GM08714 (cell line): ENCODE data around the gene POFUT2.

Experiments
- H3K4me3 ChIP-seq: fragments of 200-500 bp; sonication (Bioruptor generic); 2 replicates; pipeline ENCODE4 v1.5.1; 2014; ENCODE audit warnings: mild to moderate bottlenecking, low read length, inconsistent platforms
- ZNF274 ChIP-seq: IDR thresholded peaks from 2 replicates; pipeline ENCODE4 v1.6.1; 2012; ENCODE audit warnings: mild to moderate bottlenecking, low read depth, low read length

Gene POFUT2

GRCh38 chr21:45329261-45330074 is 41.8 kb upstream of the POFUT2 start:
- TF ChIP-seq ZNF274: no peak
- no peak overlapping the region for H3K4me3 ChIP-seq

DNA sequence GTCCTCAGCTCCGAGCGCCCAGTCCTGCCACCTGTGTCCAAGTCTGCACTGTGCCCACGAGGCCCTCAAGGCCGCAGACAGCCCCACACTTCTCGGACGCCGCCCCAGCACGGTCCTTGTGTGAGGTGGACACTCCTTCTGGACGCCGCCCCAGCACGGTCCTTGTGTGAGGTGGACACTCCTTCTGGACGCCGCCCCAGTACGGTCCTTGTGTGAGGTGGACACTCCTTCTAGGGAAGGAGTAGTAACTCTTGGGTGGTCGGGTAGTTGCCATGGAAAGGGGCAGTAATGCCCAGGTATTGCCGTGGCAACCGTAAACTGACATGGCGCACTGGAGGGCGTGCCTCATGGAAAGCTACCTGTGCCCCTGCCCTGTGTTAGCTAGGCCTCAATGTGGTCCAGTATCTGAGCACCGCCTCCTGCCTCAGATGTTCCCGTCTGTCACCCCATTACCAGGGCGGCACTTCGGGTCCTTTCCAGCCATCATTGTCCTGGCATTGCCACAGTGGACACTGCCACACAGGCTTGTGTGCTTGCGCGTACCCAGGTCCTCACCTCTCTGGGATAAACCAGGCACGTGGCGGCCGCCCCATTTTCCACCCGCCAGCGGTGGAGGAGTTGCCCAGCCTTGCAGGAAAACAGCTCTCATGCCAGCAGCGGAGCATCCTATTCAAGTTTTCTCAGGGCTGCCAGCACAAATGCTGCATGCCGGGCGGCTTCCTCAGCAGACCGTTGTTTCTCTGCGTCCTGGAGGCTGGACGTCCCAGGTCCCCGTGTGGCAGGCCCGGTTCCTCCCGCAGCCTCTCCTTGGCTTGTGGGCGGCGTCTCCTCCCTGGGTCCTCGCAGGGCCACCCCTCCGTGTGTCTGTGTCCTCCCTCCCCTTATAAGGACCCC is 40.8 kb upstream of the POFUT2 start:
- H3K4me3 ChIP-seq: no peak overlapping the region
- no peak for TF ChIP-seq ZNF274

DNA sequence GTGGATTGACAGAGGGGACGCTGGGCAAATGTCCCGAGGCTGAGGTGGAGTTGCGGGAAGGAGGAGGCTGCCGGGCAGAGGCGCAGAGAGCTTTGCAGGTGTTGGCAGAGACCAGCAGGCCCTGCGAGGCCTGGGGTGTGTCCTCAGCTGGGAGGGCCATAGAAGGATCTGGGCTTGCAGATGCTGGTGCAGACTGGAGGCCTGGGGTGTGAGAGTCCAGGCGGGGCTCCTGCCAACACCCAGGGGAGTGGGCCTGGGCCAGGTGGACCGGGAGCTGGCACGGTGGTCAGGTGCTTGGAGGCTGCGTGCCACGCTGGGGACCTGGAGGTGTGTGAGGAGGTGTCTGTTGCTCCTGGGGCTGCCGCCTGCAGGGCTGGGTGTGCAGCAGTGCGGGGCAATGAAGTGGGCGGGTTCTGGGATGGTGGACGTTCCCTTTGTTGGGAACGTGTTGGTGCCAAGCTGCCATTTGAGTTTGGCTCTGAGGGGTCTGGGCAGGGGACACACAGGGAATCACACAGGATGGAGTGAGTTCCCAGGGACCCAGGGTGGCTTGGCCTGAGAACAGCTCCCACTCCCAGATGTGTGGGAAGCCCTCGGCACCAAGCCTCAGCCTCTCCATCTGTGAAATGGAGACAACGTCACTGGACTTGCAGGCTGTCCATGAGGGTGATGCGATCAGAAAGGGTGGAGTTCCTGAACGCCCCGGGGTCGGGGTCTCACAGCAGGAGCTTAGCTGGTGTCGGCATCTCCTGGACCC is 39.9 kb upstream of the POFUT2 start:
- TF ChIP-seq ZNF274: no peak
- H3K4me3 ChIP-seq: no peak overlapping the region

DNA sequence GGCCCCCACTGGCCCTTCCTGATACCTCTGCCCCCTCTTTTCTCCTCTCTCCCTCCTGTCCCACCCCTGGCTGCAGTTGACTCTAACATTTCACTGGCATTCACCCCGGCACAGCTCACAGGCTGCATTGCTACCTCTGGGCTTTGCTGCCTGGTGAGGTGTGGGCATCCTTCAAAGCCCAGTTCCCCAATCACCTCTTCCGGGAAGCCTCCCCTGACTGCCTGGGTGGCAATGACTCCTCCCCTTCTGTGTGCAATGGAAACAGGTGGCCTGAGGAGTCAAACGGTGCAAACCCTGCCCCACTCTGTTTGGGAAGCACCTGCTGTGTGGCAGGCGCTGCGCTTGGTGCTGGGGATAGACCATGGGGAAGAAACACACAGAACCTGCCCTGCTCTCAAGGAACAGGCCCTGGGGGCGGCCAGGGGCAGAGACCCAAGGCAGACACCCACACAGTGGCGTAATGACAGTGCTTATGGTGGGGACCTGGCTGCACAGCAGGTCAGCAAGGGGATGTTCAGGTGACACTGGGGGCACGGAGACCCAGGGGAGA is 39.3 kb upstream of the POFUT2 start:
- H3K4me3 ChIP-seq: no peak overlapping the region
- no peak for TF ChIP-seq ZNF274

DNA sequence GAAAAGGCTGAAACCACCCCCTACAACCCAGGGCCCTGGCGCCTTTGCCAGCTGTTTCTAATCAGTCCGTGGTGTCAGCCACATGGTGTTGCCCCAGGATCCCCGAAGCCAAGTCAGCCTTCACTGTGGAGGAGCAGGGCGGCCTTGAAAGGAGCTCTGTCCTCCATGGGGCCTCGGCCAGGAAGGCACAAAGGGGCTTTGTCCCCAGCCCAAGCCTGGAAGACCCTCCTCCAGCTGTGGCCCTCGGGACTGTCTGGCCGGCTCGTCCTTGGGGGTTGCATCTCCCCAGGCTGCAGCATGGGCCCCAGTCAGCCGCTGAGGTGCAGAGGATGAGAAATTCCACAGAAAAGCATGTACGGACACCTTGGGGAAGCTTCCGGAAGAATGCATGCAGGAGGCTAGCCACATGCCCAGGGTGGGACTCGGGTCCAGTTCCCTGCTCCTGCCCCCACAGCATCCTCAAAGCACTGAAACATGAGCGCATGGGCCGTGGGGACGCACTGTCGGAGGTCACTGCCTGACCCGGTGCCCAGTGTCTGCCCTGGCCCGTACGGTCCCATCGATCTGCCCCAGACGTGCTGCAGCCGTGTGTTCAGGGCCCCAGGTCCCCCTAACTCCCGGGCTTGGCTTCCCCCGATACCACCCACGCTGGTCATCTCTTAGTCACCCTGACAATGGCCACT is 38.6 kb upstream of the POFUT2 start:
- TF ChIP-seq ZNF274: no peak
- H3K4me3 ChIP-seq: no peak overlapping the region

DNA sequence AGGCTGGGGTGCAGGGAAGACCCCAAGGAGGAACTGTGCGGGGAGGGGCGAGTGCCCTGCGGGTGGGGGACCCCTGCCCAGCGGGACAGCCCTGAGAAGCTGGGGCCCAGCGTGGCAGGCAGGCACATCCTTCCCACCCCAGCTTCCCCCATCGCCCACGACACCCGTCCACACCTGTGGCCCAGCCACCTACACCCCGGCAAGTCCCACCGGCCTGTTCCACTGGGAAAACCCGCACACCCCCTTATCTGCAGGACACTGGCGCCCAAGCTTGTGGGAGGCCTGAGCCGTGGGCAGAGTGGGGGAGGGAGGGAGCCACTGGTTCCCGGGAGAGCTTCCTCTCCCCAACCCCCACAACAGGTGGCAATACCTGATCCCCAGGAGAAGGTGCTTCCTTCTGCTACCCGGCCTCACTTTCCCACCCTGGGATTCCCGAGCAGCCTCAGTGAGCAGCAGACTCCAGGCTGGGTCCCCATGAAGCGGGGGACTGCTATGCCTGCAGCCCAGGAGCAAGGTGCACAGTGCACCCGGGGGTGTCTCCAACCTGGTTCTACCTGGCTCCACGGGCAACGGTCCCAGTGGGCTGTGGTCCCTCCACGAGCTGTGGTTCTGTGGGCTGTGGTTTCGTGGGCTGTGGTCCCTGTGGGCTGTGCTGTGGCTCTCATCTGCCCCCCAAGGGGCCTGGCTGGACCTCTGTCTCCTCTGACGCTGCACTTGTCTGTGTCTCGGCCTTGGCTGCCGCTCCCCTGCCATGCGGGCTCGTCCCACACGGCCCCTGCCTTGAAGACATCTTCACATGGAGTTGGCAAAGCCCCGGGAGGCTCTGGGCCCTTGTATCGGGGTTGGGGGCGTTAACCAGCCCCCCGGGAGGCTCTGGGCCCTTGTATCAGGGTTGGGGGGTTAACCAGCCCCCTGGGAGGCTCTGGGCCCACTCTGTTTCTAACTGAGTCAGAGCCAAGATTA is 37.8 kb upstream of the POFUT2 start:
- H3K4me3 ChIP-seq: no peak overlapping the region
- TF ChIP-seq ZNF274: no peak

DNA sequence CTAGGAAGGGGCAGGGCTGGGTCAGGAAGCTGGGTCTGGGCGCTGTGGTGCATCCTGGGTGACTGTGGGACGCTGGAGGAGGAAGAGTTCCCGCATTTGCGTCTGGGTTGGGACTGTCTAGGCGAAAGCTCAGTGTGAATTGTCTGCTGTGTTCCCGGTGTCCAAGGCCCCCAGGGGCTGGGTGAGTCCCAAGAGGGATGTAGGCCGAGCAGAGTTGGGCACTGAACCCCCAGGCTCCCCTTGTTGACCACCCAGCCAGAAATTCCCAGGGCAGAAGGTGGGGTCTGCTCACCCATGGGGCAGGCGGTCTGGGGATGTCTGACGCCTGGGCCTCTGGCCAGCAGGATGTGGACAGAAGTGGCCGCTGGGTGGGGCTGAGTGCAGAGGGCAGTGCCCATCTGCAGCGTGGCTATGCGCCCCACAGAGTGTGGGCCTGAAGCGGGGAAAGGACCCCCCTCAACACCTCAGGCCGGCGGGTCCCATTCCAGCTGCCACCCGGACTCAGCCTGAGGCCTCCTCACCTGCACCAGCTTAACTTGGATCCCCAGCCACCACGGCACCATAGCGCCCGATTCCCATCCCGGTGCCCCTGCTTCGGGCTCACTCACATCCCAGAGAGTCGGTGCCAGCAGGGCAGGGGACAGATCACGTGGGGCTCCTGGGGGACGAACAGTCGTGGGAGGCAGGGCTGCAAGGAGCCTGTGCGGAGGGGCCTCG is 37.0 kb upstream of the POFUT2 start:
- TF ChIP-seq ZNF274: no peak
- no peak overlapping the region for H3K4me3 ChIP-seq

DNA sequence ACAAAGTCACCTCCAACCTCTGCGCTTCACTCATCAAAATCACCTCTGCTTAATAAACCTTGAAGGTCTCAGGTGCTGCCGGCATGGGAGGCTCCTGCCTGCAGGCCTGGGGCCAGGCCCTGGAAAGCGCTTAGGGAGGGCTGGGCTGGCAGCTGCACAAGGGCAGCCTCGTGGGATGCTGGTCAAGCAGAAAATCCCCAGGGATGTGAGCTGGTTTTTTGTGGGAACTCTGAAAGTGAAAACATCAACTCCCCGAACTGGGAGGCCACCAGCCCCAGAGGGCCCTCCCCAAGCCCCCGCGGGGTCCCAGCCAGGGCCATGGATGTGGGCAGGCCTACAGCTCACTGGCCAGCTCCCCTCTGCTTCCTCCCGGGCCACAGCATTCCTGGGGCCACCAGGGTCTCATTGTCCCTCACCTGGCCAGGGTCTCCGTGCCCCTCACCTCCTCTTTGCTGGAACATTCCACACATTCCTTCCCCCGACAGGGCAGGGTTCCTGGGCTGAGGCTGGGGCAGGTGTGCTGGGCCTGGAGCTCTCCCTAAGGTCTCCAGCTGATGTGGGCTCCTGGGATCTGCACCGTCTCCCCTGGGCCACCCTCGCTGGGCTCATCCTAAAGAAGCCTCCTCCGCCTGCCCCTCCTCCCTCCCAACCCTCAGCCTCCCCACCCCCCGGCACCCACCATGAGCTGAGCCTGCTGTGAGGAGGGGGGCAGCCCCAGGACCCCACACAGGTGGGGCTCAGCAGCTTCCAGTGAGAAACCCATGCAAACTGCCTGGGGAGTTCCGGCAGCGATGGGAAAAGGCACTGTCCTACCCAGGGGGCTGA is 36.0 kb upstream of the POFUT2 start:
- TF ChIP-seq ZNF274: no peak
- no peak overlapping the region for H3K4me3 ChIP-seq

- TF ChIP-seq ZNF274: no peak
- H3K4me3 ChIP-seq: no peak overlapping the region
Measured at GRCh38 chr21:45322960-45323461, 35.3 kb upstream of the POFUT2 start.

- no peak overlapping the region for H3K4me3 ChIP-seq
- no peak for TF ChIP-seq ZNF274
Measured at GRCh38 chr21:45322231-45322959, 34.7 kb upstream of the POFUT2 start.
